ENCODE results near the gene DHX29.

DNA sequence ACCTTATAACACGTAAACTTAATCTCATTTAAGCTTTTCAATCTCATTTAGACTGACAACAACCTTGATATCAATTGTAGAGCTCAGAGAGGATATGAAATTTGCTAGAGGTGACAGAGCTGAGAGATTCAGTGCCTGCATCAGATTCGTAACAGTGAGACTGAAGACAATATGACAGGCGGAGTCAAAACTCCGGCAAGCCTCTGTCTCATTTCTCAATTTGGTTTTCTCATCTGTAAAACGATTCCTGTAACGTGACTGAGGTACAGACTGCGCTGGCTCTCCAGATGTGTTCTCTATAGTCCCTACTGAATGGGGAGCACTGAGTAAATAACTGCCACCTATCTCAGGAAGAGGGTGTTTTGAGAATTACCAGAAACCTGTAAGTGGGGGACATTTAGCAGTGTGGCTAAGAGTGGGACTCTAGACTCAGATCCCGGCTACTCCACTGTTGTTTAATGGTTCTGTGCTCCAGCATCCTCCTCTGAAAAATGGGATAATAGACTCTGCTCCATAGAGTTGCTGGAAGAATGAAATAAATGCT lies 77.3 kb downstream of the DHX29 start:
- TF ChIP-seq, protein P1, sequence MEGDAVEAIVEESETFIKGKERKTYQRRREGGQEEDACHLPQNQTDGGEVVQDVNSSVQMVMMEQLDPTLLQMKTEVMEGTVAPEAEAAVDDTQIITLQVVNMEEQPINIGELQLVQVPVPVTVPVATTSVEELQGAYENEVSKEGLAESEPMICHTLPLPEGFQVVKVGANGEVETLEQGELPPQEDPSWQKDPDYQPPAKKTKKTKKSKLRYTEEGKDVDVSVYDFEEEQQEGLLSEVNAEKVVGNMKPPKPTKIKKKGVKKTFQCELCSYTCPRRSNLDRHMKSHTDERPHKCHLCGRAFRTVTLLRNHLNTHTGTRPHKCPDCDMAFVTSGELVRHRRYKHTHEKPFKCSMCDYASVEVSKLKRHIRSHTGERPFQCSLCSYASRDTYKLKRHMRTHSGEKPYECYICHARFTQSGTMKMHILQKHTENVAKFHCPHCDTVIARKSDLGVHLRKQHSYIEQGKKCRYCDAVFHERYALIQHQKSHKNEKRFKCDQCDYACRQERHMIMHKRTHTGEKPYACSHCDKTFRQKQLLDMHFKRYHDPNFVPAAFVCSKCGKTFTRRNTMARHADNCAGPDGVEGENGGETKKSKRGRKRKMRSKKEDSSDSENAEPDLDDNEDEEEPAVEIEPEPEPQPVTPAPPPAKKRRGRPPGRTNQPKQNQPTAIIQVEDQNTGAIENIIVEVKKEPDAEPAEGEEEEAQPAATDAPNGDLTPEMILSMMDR (IDR thresholded peaks at IDR 0.05; ENCODE audit: low read depth, low read length) = no peak
- TF ChIP-seq POLR2A (IDR thresholded peaks at IDR 0.05; ENCODE audit: extremely low read depth, insufficient read length) (no peak), MYC (IDR thresholded peaks at IDR 0.05; ENCODE audit: low read depth, low read length) (no peak)
- TF ChIP-seq, protein P2, sequence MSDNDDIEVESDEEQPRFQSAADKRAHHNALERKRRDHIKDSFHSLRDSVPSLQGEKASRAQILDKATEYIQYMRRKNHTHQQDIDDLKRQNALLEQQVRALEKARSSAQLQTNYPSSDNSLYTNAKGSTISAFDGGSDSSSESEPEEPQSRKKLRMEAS (IDR thresholded peaks at IDR 0.05; ENCODE audit: low read depth, low read length) = no peak
